HG03066 (cell line): ENCODE data around the gene KCNIP4.
A peak's percentile ranks its signal among the peaks of the same experiment; 100 is the strongest.
"Not testable (repeated sequence)": the region's sequence is repeated elsewhere in the genome, so short reads cannot be mapped to it uniquely, and the experiment has no call there.

ENCODE experiments used
- ATAC-seq: cut with Tn5 transposase; IDR thresholded peaks from one replicate; pipeline ENCODE4 v1.9.1; 2021; ENCODE audit warnings: low read depth; ENCODE audit not compliant: unreplicated experiment

The KCNIP4 gene

GRCh38 chr4:20831746-20832145 is 1116.8 kb downstream of the KCNIP4 start:
- no peak for ATAC-seq

GRCh38 chr4:20829617-20830357 is 1118.8 kb downstream of the KCNIP4 start:
- ATAC-seq, result no peak

- no peak for ATAC-seq
Measured at GRCh38 chr4:20825505-20825904, 1123.1 kb downstream of the KCNIP4 start.

- ATAC-seq, result no peak
Measured at GRCh38 chr4:20816287-20816686, 1132.3 kb downstream of the KCNIP4 start.

GRCh38 chr4:20813700-20814099 is 1134.9 kb downstream of the KCNIP4 start:
- ATAC-seq, result no peak

GRCh38 chr4:20809812-20810211 is 1138.8 kb downstream of the KCNIP4 start:
- ATAC-seq, result no peak

- no peak for ATAC-seq
Measured at GRCh38 chr4:20805716-20806115, 1142.9 kb downstream of the KCNIP4 start.

- no peak for ATAC-seq
Measured at GRCh38 chr4:20787940-20788665, 1160.5 kb downstream of the KCNIP4 start.

- ATAC-seq, result not testable (repeated sequence)
Measured at GRCh38 chr4:20783134-20783533, 1165.4 kb downstream of the KCNIP4 start.

GRCh38 chr4:20778896-20779295 is 1169.7 kb downstream of the KCNIP4 start:
- no peak for ATAC-seq

- ATAC-seq, result no peak
Measured at GRCh38 chr4:20773144-20773997, 1175.2 kb downstream of the KCNIP4 start.

- ATAC-seq, result no peak
Measured at GRCh38 chr4:20764366-20764992, 1184.1 kb downstream of the KCNIP4 start.

GRCh38 chr4:20761826-20762225 is 1186.7 kb downstream of the KCNIP4 start:
- no peak for ATAC-seq

GRCh38 chr4:20761382-20761781 is 1187.2 kb downstream of the KCNIP4 start:
- ATAC-seq, result no peak

GRCh38 chr4:20760053-20760452 is 1188.5 kb downstream of the KCNIP4 start:
- no peak for ATAC-seq

- ATAC-seq, result no peak
Measured at GRCh38 chr4:20754036-20754435, 1194.5 kb downstream of the KCNIP4 start.

- no peak for ATAC-seq
Measured at GRCh38 chr4:20752641-20753040, 1195.9 kb downstream of the KCNIP4 start.

GRCh38 chr4:20746000-20746399 is 1202.6 kb downstream of the KCNIP4 start:
- ATAC-seq, result not testable (repeated sequence)

- no peak for ATAC-seq
Measured at GRCh38 chr4:20735931-20736330, 1212.6 kb downstream of the KCNIP4 start.

- ATAC-seq, result peak; percentile 78
Measured at GRCh38 chr4:20724915-20725314, 1223.7 kb downstream of the KCNIP4 start.

GRCh38 chr4:20723463-20723862 is 1225.1 kb downstream of the KCNIP4 start:
- no peak for ATAC-seq
